Gastroesophageal sphincter (tissue), 4 donors: ENCODE results near the gene ZNF2. TPM values are rescaled to one million over a fixed set of nuclear protein-coding genes. Genes with fewer than 3 reads are reported as not detected.

Source experiments
- ATAC-seq: fragments of 150-250 bp; one replicate; pipeline ENCODE4 v1.9.1; 2016; ENCODE audit warnings: mild to moderate bottlenecking, moderate library complexity
- H3K27ac ChIP-seq, 4 donors: fragments of 200-600 bp; sonication (generic) in 3 of 4; 1 replicate in 3 of 4; 2 replicates in 1 of 4; pipeline ENCODE4 v1.5.1; 2016 to 2019
- H3K27me3 ChIP-seq: fragments of 200-600 bp; sonication (generic); one replicate; pipeline ENCODE4 v1.5.1; 2019
- H3K36me3 ChIP-seq, 2 donors: fragments of 200-600 bp; sonication (generic); one replicate each; pipeline ENCODE4 v1.5.1; 2019; ENCODE audit warnings: control low read depth in 1 of 2
- H3K4me1 ChIP-seq, 3 donors: fragments of 200-600 bp; sonication (generic); 1 replicate in 2 of 3; 2 replicates in 1 of 3; pipeline ENCODE4 v1.5.1; 2016 to 2019; ENCODE audit warnings: control low read depth in 2 of 3
- H3K4me3 ChIP-seq, 2 donors: fragments of 200-600 bp; sonication (generic); one replicate each; pipeline ENCODE4 v1.5.1; 2019; ENCODE audit warnings: mild to moderate bottlenecking in 1 of 2, moderate library complexity in 1 of 2
- H3K9me3 ChIP-seq, 3 donors: fragments of 200-600 bp; sonication (generic); one replicate each; pipeline ENCODE4 v1.5.1; 2017 to 2019; ENCODE audit warnings: control low read depth in 2 of 3
- EP300 ChIP-seq: sonication (generic); formaldehyde crosslinking; IDR thresholded peaks from one replicate; pipeline ENCODE4 v1.6.1; 2017; ENCODE audit warnings: antibody characterized with exemption, mild to moderate bottlenecking
- POLR2A ChIP-seq, 2 donors: fragments of 450-650 bp; IDR thresholded peaks; one replicate each; pipeline ENCODE4 v1.6.1; 2017; ENCODE audit warnings: antibody characterized with exemption in 2 of 2, mild to moderate bottlenecking in 2 of 2, moderate library complexity in 1 of 2
- POLR2AphosphoS5 ChIP-seq: sonication (generic); formaldehyde crosslinking; IDR thresholded peaks from one replicate; pipeline ENCODE4 v1.6.1; 2017; ENCODE audit warnings: antibody characterized with exemption
- WGBS, 2 donors: methylation state at CpG; one replicate each; pipeline ENCODE4 v1.1.5; 2018; ENCODE audit warnings: low coverage in 1 of 2; 5-methylcytosine and 5-hydroxymethylcytosine counted together
- total RNA-seq, 4 donors: library from RNA; depleted of rRNA; stranded (reverse); fragments of >200 nt; gene quantifications; one replicate each; pipeline ENCODE4 v1.1.0, GENCODE V29; 2016
- TF ChIP-seq, protein P1 (sequence below), 4 experiments: fragments of 200-600 bp in 2 of 4; fragments of 450-650 bp in 2 of 4; sonication (generic) in 1 of 4; IDR thresholded peaks; one replicate each; pipeline ENCODE4 v1.5.1; 2017 to 2019; ENCODE audit warnings: antibody characterized with exemption in 4 of 4, mild to moderate bottlenecking in 2 of 4, moderate library complexity in 2 of 4

The ZNF2 gene
- total RNA-seq, 4 donors from 2014 or later: 3.1 to 7.9 (median 3.7) TPM

DNA sequence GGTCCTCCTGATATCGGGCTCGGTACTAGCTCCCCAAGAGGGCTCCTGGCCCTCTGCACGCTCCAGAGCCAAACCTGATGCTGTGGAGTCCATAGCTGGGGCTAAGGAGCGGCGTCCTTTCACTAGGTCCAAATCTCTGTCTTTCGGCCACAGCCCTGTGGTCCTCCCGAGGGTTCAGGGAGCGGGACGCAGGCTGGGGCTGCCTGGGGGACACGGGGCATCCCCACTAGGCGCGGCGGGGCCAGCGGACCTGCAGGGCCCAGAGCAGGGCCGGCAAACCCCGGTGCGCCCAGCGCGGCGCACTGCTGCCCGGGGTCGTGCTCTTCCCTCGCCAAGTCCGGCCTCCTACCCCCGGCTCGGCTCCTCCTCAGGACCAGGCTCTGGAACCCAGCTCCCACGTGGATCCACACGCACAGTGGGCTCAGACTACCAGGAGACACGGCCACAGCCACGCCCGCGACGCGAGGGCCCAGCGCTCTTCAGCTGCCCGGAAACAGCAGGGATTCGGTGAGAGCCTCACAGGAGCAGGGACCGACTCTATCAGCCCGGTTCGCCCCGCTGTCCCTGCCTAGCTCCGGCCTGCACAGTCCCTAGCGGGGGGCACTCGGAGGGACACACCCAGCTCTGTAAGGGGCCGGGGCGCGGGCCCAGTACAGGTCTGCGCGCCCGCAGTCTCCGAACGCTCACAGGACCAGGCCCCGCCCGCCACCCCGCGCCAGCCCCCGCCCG lies 6.6 kb upstream of the ZNF2 start:
- TF ChIP-seq POLR2AphosphoS5 (no peak), POLR2A (IDR thresholded peaks at IDR 0.05) (no peak), EP300 (no peak)
- TF ChIP-seq, protein P1, sequence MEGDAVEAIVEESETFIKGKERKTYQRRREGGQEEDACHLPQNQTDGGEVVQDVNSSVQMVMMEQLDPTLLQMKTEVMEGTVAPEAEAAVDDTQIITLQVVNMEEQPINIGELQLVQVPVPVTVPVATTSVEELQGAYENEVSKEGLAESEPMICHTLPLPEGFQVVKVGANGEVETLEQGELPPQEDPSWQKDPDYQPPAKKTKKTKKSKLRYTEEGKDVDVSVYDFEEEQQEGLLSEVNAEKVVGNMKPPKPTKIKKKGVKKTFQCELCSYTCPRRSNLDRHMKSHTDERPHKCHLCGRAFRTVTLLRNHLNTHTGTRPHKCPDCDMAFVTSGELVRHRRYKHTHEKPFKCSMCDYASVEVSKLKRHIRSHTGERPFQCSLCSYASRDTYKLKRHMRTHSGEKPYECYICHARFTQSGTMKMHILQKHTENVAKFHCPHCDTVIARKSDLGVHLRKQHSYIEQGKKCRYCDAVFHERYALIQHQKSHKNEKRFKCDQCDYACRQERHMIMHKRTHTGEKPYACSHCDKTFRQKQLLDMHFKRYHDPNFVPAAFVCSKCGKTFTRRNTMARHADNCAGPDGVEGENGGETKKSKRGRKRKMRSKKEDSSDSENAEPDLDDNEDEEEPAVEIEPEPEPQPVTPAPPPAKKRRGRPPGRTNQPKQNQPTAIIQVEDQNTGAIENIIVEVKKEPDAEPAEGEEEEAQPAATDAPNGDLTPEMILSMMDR (IDR thresholded peaks at IDR 0.05): no peak
- Histone ChIP-seq H3K4me3 (peak overlapping the region; percentile 35 to 84), H3K4me1 (peaks cover 0 to 33% (median 13%) of the 10 kb centered on the region in 3 donors), H3K27me3 (no peaks in the 10 kb centered on the region), H3K36me3 (peaks cover 0 to 31% of the 10 kb centered on the region in 2 donors), H3K27ac (peak overlapping the region; percentile 2 to 95 (median 88)), H3K9me3 (no peaks in the 10 kb centered on the region)
- peak; percentile 75 for ATAC-seq
- no CpG with 5 or more reads among the region's 58 CpGs for WGBS, 2 donors

DNA sequence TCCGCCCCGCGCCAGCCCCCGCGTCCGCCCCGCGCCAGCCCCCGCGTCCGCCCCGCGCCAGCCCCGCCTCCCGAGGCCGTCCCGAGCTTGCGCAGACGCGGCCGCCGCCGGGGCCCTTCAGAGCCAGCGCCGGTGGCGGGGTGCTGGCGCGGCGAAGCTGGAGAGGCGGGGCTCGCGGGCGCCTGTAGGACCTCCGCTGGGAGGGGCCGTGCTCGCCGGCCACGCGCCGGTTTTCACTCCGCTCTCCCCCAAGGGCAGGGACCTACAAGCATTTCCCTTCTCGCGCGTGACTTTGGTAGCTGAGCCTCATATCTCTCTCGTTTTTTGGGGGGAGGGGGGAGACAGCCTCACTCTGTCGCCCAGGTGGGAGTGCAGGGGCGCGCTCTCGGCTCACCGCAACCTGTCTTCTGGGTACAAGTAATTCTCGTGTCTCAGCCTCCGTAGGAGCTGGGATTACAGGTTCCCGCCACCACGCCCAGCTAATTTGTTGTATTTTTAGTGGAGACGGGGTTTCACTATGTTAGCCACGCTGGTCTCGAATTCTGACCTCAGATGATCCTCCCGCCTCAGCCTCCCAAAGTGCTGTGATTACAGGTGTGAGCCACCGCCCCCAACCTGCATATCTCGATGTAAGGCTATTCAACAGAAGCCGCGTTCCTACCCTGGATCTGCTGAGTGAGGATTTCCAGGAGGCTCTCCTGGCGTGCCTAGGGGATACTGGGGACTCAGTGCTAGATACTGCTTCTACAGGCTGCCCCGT lies 5.7 kb upstream of the ZNF2 start, which contains the start of gene ZNF514:
ZNF514 (minus strand) TSS at position 159 of the 760 bp plus-strand sequence. CDS start 6,595 bp downstream, outside the sequence.
- Histone ChIP-seq H3K27me3 (no peaks in the 10 kb centered on the region), H3K36me3 (peaks cover 0 to 23% of the 10 kb centered on the region in 2 donors), H3K27ac (peak within 1 kb of the TSS; percentile 72 to 95 (median 88)), H3K4me1 (peaks cover 0 to 41% (median 19%) of the 10 kb centered on the region in 3 donors), H3K9me3 (no peaks in the 10 kb centered on the region), H3K4me3 (peak within 1 kb of the TSS; percentile 35 to 84)
- peak; percentile 96 for ATAC-seq
- TF ChIP-seq, protein P1 (IDR thresholded peaks at IDR 0.05): peak in 1 of 4 experiments; percentile 9
- peak; percentile 21 for TF ChIP-seq POLR2AphosphoS5
- no peak for TF ChIP-seq EP300
- peak; percentile 7 to 14 for TF ChIP-seq POLR2A (IDR thresholded peaks at IDR 0.05)
- 0 to 8% methylated on average over 4 to 5 of the region's 64 CpGs for WGBS, 2 donors

DNA sequence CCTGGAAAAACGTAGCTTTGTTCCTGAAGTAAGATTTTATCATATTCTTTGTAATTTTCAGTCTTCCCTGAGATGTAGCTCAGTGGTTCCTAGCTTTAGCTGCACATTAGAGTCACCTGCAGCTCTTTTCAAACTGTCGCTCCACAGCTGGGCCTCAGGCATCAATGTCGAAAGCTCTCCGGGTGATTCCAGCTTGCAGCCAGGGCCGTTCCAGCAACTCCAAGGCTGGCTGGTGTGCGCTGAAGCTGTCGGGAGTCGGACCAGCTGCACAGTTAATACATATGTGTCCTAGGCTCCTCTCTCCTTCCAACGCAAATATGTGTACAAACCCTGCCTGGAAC lies 609 bp upstream of the ZNF2 start:
- 0% methylated on average over 1 to 4 of the region's 9 CpGs for WGBS, 2 donors
- peaks cover 2 to 34% (median 13%) of the 10 kb centered on the region in 3 donors for H3K4me1 ChIP-seq
- TF ChIP-seq EP300: no peak
- TF ChIP-seq, protein P1 (IDR thresholded peaks at IDR 0.05): no peak
- TF ChIP-seq POLR2A (IDR thresholded peaks at IDR 0.05): no peak
- no peak for TF ChIP-seq POLR2AphosphoS5
- peak overlapping the region; percentile 77 to 98 (median 87) for H3K27ac ChIP-seq
- H3K4me3 ChIP-seq: peak overlapping the region; percentile 40 to 68
- H3K36me3 ChIP-seq: no peaks in the 10 kb centered on the region
- no peaks in the 10 kb centered on the region for H3K27me3 ChIP-seq
- ATAC-seq: peak; percentile 25
- no peaks in the 10 kb centered on the region for H3K9me3 ChIP-seq

DNA sequence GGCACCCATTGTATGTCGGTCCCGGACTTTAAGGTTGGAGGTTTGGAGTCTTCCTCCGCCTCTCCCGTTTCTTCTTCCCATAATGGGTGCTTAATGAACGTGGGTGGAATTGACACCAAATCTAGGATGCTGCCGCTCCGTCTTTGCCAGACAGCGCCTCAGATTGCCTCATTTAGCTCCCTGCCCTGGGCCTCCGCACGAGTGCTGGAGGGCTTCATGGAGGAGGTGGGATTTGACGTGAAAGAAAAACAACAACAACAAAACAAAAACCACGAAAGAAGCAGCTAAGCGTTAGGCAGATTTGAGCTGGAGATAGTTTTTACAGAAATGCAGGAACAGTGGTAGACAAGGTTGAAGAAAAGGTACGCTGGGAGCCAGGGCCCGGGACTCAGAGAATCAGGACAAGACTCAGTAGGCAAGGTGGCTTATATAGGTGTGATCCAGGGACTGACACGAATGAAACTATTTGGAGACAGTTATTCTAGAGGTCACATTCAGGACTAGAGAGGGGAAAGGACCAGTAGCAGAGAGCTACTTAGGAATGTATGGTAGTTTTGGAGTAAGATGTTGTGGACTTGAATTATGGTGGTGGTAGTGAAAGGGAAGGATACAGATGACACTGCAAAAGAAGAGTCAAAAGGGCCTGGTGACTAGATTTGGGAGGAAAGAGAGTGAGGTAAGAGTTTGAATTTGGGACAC lies 605 bp downstream of the ZNF2 start:
- Histone ChIP-seq H3K9me3 (no peaks in the 10 kb centered on the region), H3K4me1 (peaks cover 2 to 30% (median 13%) of the 10 kb centered on the region in 3 donors), H3K27ac (peak overlapping the region in 3 of 4 donors; percentile 85 to 98 (median 89)), H3K4me3 (peak overlapping the region; percentile 40 to 68), H3K27me3 (no peaks in the 10 kb centered on the region), H3K36me3 (no peaks in the 10 kb centered on the region)
- ATAC-seq: peak; percentile 3
- WGBS, 2 donors: 14% methylated on average over 5 of the region's 16 CpGs; no CpG with 5 or more reads in 1 of the 2 donors
- TF ChIP-seq EP300: no peak
- TF ChIP-seq, protein P1 (IDR thresholded peaks at IDR 0.05): no peak
- no peak for TF ChIP-seq POLR2A (IDR thresholded peaks at IDR 0.05)
- TF ChIP-seq POLR2AphosphoS5: no peak
